Right lung (tissue), 10 donors: ENCODE data around the gene MUC20. TPM values are rescaled to one million over a fixed set of nuclear protein-coding genes. Genes with fewer than 3 reads are reported as not detected.
"Not testable (repeated sequence)": the region's sequence is repeated elsewhere in the genome, so short reads cannot be mapped to it uniquely, and the experiment has no call there.

Experiments used
- DNase-seq, 2 donors: peaks; one replicate each; pipeline ENCODE4 v3.0.0-alpha.2; 2013
- long read RNA-seq, 8 donors: transcript quantifications; one replicate each; lab custom pipeline, GENCODE V29; 2026
- polyA plus RNA-seq, 5 donors: library from polyadenylated mRNA; unstranded; fragments of 120-200 nt; gene quantifications; one replicate each; pipeline versions ENCODE4 v1.2.1 to v1.2.3, GENCODE V29; 2013; ENCODE audit warnings: inconsistent platforms in 1 of 5, low replicate concordance in 1 of 5; ENCODE audit not compliant: insufficient read length in 5 of 5, insufficient read depth in 1 of 5

MUC20 gene
- polyA plus RNA-seq, result 10 to 100 TPM in 4 of 5 donors, 1 to 10 TPM in 1; 8.0 to 20.4 (median 14.2) TPM
- long read RNA-seq, donor 1, partial matches to known transcripts, result 0 of 3 reads
- long read RNA-seq, donor 1, other reads (novel, unspliced or antisense), result 0 of 3 reads
- long read RNA-seq, donor 2, partial matches to known transcripts, result 0 of 4 reads
- long read RNA-seq, donor 2, other reads (novel, unspliced or antisense), result 0 of 4 reads
- long read RNA-seq, donor 3, transcript MUC20-204 (3 exons, 2,842 nt), result major isoform, 5 of 7 reads
- long read RNA-seq, donor 3, partial matches to known transcripts, result 0 of 7 reads
- long read RNA-seq, donor 3, other reads (novel, unspliced or antisense), result 0 of 7 reads
- long read RNA-seq, donor 4, transcript MUC20-204 (3 exons, 2,842 nt), result major isoform, 5 of 7 reads
- long read RNA-seq, donor 4, partial matches to known transcripts, result 0 of 7 reads
- long read RNA-seq, donor 4, other reads (novel, unspliced or antisense), result 0 of 7 reads
- long read RNA-seq, donor 5, partial matches to known transcripts, result 0 of 3 reads
- long read RNA-seq, donor 5, other reads (novel, unspliced or antisense), result 0 of 3 reads
- long read RNA-seq, donor 6, transcript MUC20-204 (3 exons, 2,842 nt), result major isoform, 9 of 9 reads
- long read RNA-seq, donor 6, partial matches to known transcripts, result 0 of 9 reads
- long read RNA-seq, donor 6, other reads (novel, unspliced or antisense), result 0 of 9 reads
- long read RNA-seq, donor 7, partial matches to known transcripts, result 0 of 3 reads
- long read RNA-seq, donor 7, other reads (novel, unspliced or antisense), result 0 of 3 reads
- long read RNA-seq, donor 8, partial matches to known transcripts, result 0 of 2 reads
- long read RNA-seq, donor 8, other reads (novel, unspliced or antisense), result 0 of 2 reads

GRCh38 chr3:195720831-195721506, at the start of gene MUC20:
TSS of gene MUC20 (plus strand) at chr3:195720978. CDS start at chr3:195721008, 30 bp downstream.
- peak; percentile 32 to 38 for DNase-seq

GRCh38 chr3:195671283-195671682, 49.5 kb upstream of the MUC20 start:
- not testable (repeated sequence) for DNase-seq

GRCh38 chr3:195673711-195674110, 47.1 kb upstream of the MUC20 start:
- DNase-seq, result not testable (repeated sequence)

GRCh38 chr3:195678391-195679015, 42.3 kb upstream of the MUC20 start:
- DNase-seq, result not testable (repeated sequence)

- not testable (repeated sequence) for DNase-seq
Measured at GRCh38 chr3:195680690-195681089, 40.1 kb upstream of the MUC20 start.

- not testable (repeated sequence) for DNase-seq
Measured at GRCh38 chr3:195681458-195682103, 39.2 kb upstream of the MUC20 start.

- DNase-seq, result not testable (repeated sequence)
Measured at GRCh38 chr3:195682104-195682742, 38.6 kb upstream of the MUC20 start.

GRCh38 chr3:195683722-195684526, 36.9 kb upstream of the MUC20 start:
- DNase-seq, result not testable (repeated sequence)

- not testable (repeated sequence) for DNase-seq
Measured at GRCh38 chr3:195684527-195685257, 36.1 kb upstream of the MUC20 start.

GRCh38 chr3:195686537-195687208, 34.1 kb upstream of the MUC20 start:
- not testable (repeated sequence) for DNase-seq

GRCh38 chr3:195687209-195687760, 33.5 kb upstream of the MUC20 start:
- DNase-seq, result not testable (repeated sequence)

GRCh38 chr3:195688471-195689183, 32.2 kb upstream of the MUC20 start:
- not testable (repeated sequence) for DNase-seq

GRCh38 chr3:195689184-195690070, 31.4 kb upstream of the MUC20 start:
- not testable (repeated sequence) for DNase-seq

- DNase-seq, result no peak
Measured at GRCh38 chr3:195690951-195691350, 29.8 kb upstream of the MUC20 start.

- DNase-seq, result not testable (repeated sequence)
Measured at GRCh38 chr3:195691596-195692353, 29.0 kb upstream of the MUC20 start.
